Naive thymus-derived CD4-positive, alpha-beta T cell (primary cell): ENCODE data around the gene MUC6. TPM values are rescaled to one million over a fixed set of nuclear protein-coding genes. Genes with fewer than 3 reads are reported as not detected.
A peak's percentile ranks its signal among the peaks of the same experiment; 100 is the strongest.

ENCODE experiments used
- ATAC-seq: fragments of 150-1000 bp; cut with Tn5 transposase; 2 replicates; pipeline ENCODE4 v1.10.0; 2021; ENCODE audit warnings: mild to moderate bottlenecking, moderate library complexity
- CTCF ChIA-PET: fragments of 350-600 bp; sonication (Branson Sonifier 250); formaldehyde crosslinking; loops from one replicate; lab custom pipeline; 2021; ENCODE audit warnings: antibody characterized with exemption; lab: Charles Lee
- POLR2A ChIA-PET: fragments of 350-600 bp; sonication (Branson Sonifier 250); formaldehyde crosslinking; loops from one replicate; lab custom pipeline; 2021; ENCODE audit warnings: antibody characterized with exemption, inconsistent platforms; lab: Charles Lee
- DNase-seq, 9 donors: peaks; one replicate each; pipeline versions ENCODE4 v3.0.0 to v3.0.0-alpha.2; 2020 to 2022; ENCODE audit warnings: mixed read lengths in 1 of 9
- H3K27ac ChIP-seq: one replicate; pipeline ENCODE4 v1.7.0; 2013; ENCODE audit warnings: mild to moderate bottlenecking, low read depth, low read length, moderate library complexity
- H3K27me3 ChIP-seq, 2 donors: one replicate each; pipeline ENCODE4 v1.7.0; 2013; ENCODE audit warnings: low read length in 2 of 2, mild to moderate bottlenecking in 2 of 2, moderate library complexity in 2 of 2; ENCODE audit not compliant: control insufficient read depth in 2 of 2, insufficient read depth in 2 of 2
- H3K36me3 ChIP-seq, 3 experiments: 1 replicate in 2 of 3; 2 replicates in 1 of 3; pipeline ENCODE4 v1.7.0; 2013; ENCODE audit warnings: low read length in 3 of 3, mild to moderate bottlenecking in 3 of 3, moderate library complexity in 1 of 3; ENCODE audit not compliant: insufficient read depth in 3 of 3, control insufficient read depth in 2 of 3
- H3K4me1 ChIP-seq, 2 donors: one replicate each; pipeline ENCODE4 v1.7.0; 2013; ENCODE audit warnings: low read length in 2 of 2, mild to moderate bottlenecking in 2 of 2, moderate library complexity in 1 of 2; ENCODE audit not compliant: control insufficient read depth in 2 of 2, insufficient read depth in 2 of 2
- H3K4me3 ChIP-seq: 2 replicates; pipeline ENCODE4 v1.7.0; 2013; ENCODE audit warnings: mild to moderate bottlenecking, low read length
- H3K9me3 ChIP-seq, 3 experiments: 1 replicate in 2 of 3; 2 replicates in 1 of 3; pipeline ENCODE4 v1.7.0; 2013; ENCODE audit warnings: low read length in 3 of 3; ENCODE audit not compliant: control insufficient read depth in 2 of 3
- H3K27ac Mint-ChIP-seq, 9 donors: one replicate each; pipeline ENCODE4 v1.8.0; 2020 to 2022; ENCODE audit warnings: mixed read lengths in 9 of 9, mild to moderate bottlenecking in 8 of 9, moderate library complexity in 5 of 9, inconsistent platforms in 2 of 9
- H3K27me3 Mint-ChIP-seq, 5 donors: one replicate each; pipeline ENCODE4 v1.8.0; 2021 to 2022; ENCODE audit warnings: mixed read lengths in 5 of 5, mild to moderate bottlenecking in 1 of 5
- H3K36me3 Mint-ChIP-seq, 5 donors: one replicate each; pipeline ENCODE4 v1.8.0; 2020 to 2022; ENCODE audit warnings: mixed read lengths in 5 of 5, mild to moderate bottlenecking in 3 of 5, inconsistent platforms in 1 of 5
- H3K4me1 Mint-ChIP-seq, 7 donors: one replicate each; pipeline ENCODE4 v1.8.0; 2020 to 2022; ENCODE audit warnings: mixed read lengths in 7 of 7, mild to moderate bottlenecking in 3 of 7, inconsistent platforms in 1 of 7
- H3K4me3 Mint-ChIP-seq, 10 donors: one replicate each; pipeline ENCODE4 v1.8.0; 2020 to 2022; ENCODE audit warnings: mild to moderate bottlenecking in 10 of 10, mixed read lengths in 10 of 10, moderate library complexity in 6 of 10, inconsistent platforms in 2 of 10
- H3K9me3 Mint-ChIP-seq, 11 donors: one replicate each; pipeline ENCODE4 v1.8.0; 2020 to 2022; ENCODE audit warnings: mixed read lengths in 11 of 11, mild to moderate bottlenecking in 4 of 11, inconsistent platforms in 1 of 11, moderate library complexity in 1 of 11
- intact Hi-C, 2 donors: fragments of 100-400 bp; cut with micrococcal nuclease; formaldehyde crosslinking; loops; one replicate each; pipeline ENCODE4 v1.15.1; 2023
- polyA plus RNA-seq, 2 donors: library from polyadenylated mRNA; unstranded; fragments of 300-500 nt; fragmentation: Illumina TruSeq; gene quantifications; one replicate each; pipeline ENCODE4 v1.2.3, GENCODE V29; 2021
- total RNA-seq, 6 experiments: library from RNA in 5 of 6; stranded (reverse) in 5 of 6; gene quantifications; 1 replicate in 5 of 6; 2 replicates in 1 of 6; pipeline ENCODE4 v1.2.3 and lab custom pipeline; 2021 to 2026

MUC6 gene
- total and polyA plus RNA-seq, 7 experiments from 2014 or later = not detected

- no peaks in the 10 kb centered on the region for H3K36me3 ChIP-seq
- H3K4me3 Mint-ChIP-seq = no peak overlapping the region
- H3K4me1 ChIP-seq = no peaks in the 10 kb centered on the region
- H3K9me3 Mint-ChIP-seq = peaks cover 0 to 10% (median 3%) of the 10 kb centered on the region in 11 donors
- peaks cover 0 to 4% (median 0%) of the 10 kb centered on the region in 5 donors for H3K36me3 Mint-ChIP-seq
- peaks cover 0 to 22% (median 16%) of the 10 kb centered on the region in 7 donors for H3K4me1 Mint-ChIP-seq
- H3K27me3 ChIP-seq = no peaks in the 10 kb centered on the region
- no peaks in the 10 kb centered on the region for H3K9me3 ChIP-seq
- peaks cover 4 to 26% (median 16%) of the 10 kb centered on the region in 5 donors for H3K27me3 Mint-ChIP-seq
- no peak overlapping the region for H3K27ac Mint-ChIP-seq
- intact Hi-C loops = no loop called here
- H3K27ac ChIP-seq = no peak overlapping the region
- no peak overlapping the region for H3K4me3 ChIP-seq
- ChIA-PET CTCF (no interaction called here), POLR2A (no interaction called here)
- ATAC-seq (no peak), DNase-seq (no peak)
Observed at GRCh38 chr11:1060852-1061616, 24.5 kb upstream of the MUC6 start.

GRCh38 chr11:1060410-1060809 lies 23.9 kb upstream of the MUC6 start:
- H3K4me1 Mint-ChIP-seq = peaks cover 0 to 22% (median 16%) of the 10 kb centered on the region in 7 donors
- peaks cover 0 to 4% (median 0%) of the 10 kb centered on the region in 5 donors for H3K36me3 Mint-ChIP-seq
- H3K9me3 Mint-ChIP-seq = peaks cover 0 to 10% (median 3%) of the 10 kb centered on the region in 11 donors
- H3K36me3 ChIP-seq = no peaks in the 10 kb centered on the region
- no peaks in the 10 kb centered on the region for H3K9me3 ChIP-seq
- intact Hi-C loops = no loop called here
- no peak overlapping the region for H3K4me3 ChIP-seq
- no peak for ATAC-seq
- peaks cover 4 to 20% (median 10%) of the 10 kb centered on the region in 5 donors for H3K27me3 Mint-ChIP-seq
- ChIA-PET POLR2A (no interaction called here), CTCF (no interaction called here)
- H3K4me1 ChIP-seq = no peaks in the 10 kb centered on the region
- H3K27me3 ChIP-seq = no peaks in the 10 kb centered on the region
- H3K27ac ChIP-seq = no peak overlapping the region
- peak in 1 of 9 donors; percentile 3 for DNase-seq
- no peak overlapping the region for H3K4me3 Mint-ChIP-seq
- H3K27ac Mint-ChIP-seq = no peak overlapping the region

- Mint-ChIP-seq H3K36me3 (peaks cover 0 to 4% (median 0%) of the 10 kb centered on the region in 5 donors), H3K27ac (no peak overlapping the region), H3K27me3 (peaks cover 4 to 20% (median 10%) of the 10 kb centered on the region in 5 donors), H3K4me1 (peaks cover 0 to 22% (median 16%) of the 10 kb centered on the region in 7 donors), H3K9me3 (peaks cover 0 to 10% (median 3%) of the 10 kb centered on the region in 11 donors), H3K4me3 (no peak overlapping the region)
- Histone ChIP-seq H3K36me3 (no peaks in the 10 kb centered on the region), H3K27ac (no peak overlapping the region), H3K4me3 (no peak overlapping the region), H3K9me3 (no peaks in the 10 kb centered on the region), H3K4me1 (no peaks in the 10 kb centered on the region), H3K27me3 (no peaks in the 10 kb centered on the region)
- intact Hi-C loops = no loop called here
- DNase-seq (no peak), ATAC-seq (no peak)
- ChIA-PET CTCF (no interaction called here), POLR2A (no interaction called here)
Observed at GRCh38 chr11:1059759-1060158, 23.2 kb upstream of the MUC6 start.

- intact Hi-C loops = no loop called here
- ChIA-PET CTCF (no interaction called here), POLR2A (no interaction called here)
- H3K36me3 ChIP-seq = no peaks in the 10 kb centered on the region
- Mint-ChIP-seq H3K9me3 (peaks cover 0 to 10% (median 3%) of the 10 kb centered on the region in 11 donors), H3K27me3 (peaks cover 4 to 20% (median 6%) of the 10 kb centered on the region in 5 donors), H3K4me1 (peaks cover 0 to 9% (median 6%) of the 10 kb centered on the region in 7 donors), H3K4me3 (no peak overlapping the region), H3K36me3 (peaks cover 0 to 4% (median 0%) of the 10 kb centered on the region in 5 donors), H3K27ac (no peak overlapping the region)
- no peaks in the 10 kb centered on the region for H3K4me1 ChIP-seq
- no peak overlapping the region for H3K27ac ChIP-seq
- no peak overlapping the region for H3K4me3 ChIP-seq
- no peaks in the 10 kb centered on the region for H3K9me3 ChIP-seq
- DNase-seq (no peak), ATAC-seq (no peak)
- no peaks in the 10 kb centered on the region for H3K27me3 ChIP-seq
Observed at GRCh38 chr11:1057806-1058205, 21.3 kb upstream of the MUC6 start.

GRCh38 chr11:1055990-1056771 lies 19.7 kb upstream of the MUC6 start:
- Histone ChIP-seq H3K27me3 (no peaks in the 10 kb centered on the region), H3K27ac (no peak overlapping the region), H3K36me3 (no peaks in the 10 kb centered on the region), H3K4me1 (no peaks in the 10 kb centered on the region), H3K9me3 (no peaks in the 10 kb centered on the region), H3K4me3 (no peak overlapping the region)
- no peaks in the 10 kb centered on the region for H3K9me3 Mint-ChIP-seq
- DNase-seq (peak in 1 of 9 donors; percentile 5), ATAC-seq (no peak)
- H3K27me3 Mint-ChIP-seq = peaks cover 0 to 12% (median 4%) of the 10 kb centered on the region in 5 donors
- CTCF ChIA-PET = no interaction called here
- H3K4me3 Mint-ChIP-seq = no peak overlapping the region
- H3K4me1 Mint-ChIP-seq = peaks cover 0 to under 1% (median 0%) of the 10 kb centered on the region in 7 donors
- POLR2A ChIA-PET = no interaction called here
- no peak overlapping the region for H3K27ac Mint-ChIP-seq
- intact Hi-C loops = no loop called here
- H3K36me3 Mint-ChIP-seq = no peaks in the 10 kb centered on the region

GRCh38 chr11:1055109-1055703 lies 18.7 kb upstream of the MUC6 start:
- ChIA-PET CTCF (interaction anchor here (1.2 kb wide), 1 partner anchor 209 kb away, joined by 3 read pairs; no protein-coding TSS in a partner anchor), POLR2A (no interaction called here)
- peaks cover 0 to 12% (median 4%) of the 10 kb centered on the region in 5 donors for H3K27me3 Mint-ChIP-seq
- H3K9me3 Mint-ChIP-seq = no peaks in the 10 kb centered on the region
- no peak overlapping the region for H3K4me3 Mint-ChIP-seq
- H3K9me3 ChIP-seq = no peaks in the 10 kb centered on the region
- H3K4me1 ChIP-seq = no peaks in the 10 kb centered on the region
- no peaks in the 10 kb centered on the region for H3K36me3 ChIP-seq
- no peak for ATAC-seq
- no peak overlapping the region for H3K4me3 ChIP-seq
- DNase-seq = no peak
- H3K27me3 ChIP-seq = peaks cover 0 to 3% of the 10 kb centered on the region in 2 donors
- H3K27ac Mint-ChIP-seq = no peak overlapping the region
- intact Hi-C loops = no loop called here
- peaks cover 0 to 3% (median 0%) of the 10 kb centered on the region in 5 donors for H3K36me3 Mint-ChIP-seq
- H3K4me1 Mint-ChIP-seq = peaks cover 0 to 5% (median 0%) of the 10 kb centered on the region in 7 donors
- no peak overlapping the region for H3K27ac ChIP-seq
